Progenitor cell of endocrine pancreas (in vitro differentiated cells): Measurements from ENCODE around the gene SPTBN4. TPM values are rescaled to one million over a fixed set of nuclear protein-coding genes. Genes with fewer than 3 reads are reported as not detected.
"Not testable (repeated sequence)": the region's sequence is repeated elsewhere in the genome, so short reads cannot be mapped to it uniquely, and the experiment has no call there.

Experiments
- DNase-seq: peaks from one replicate; pipeline ENCODE4 v3.0.0; 2021; ENCODE audit warnings: low spot score; ENCODE audit not compliant: unreplicated experiment
- H3K27ac Mint-ChIP-seq: 2 replicates; pipeline ENCODE4 v1.8.0; 2021; ENCODE audit warnings: mild to moderate bottlenecking, moderate library complexity, mixed read lengths
- H3K27me3 Mint-ChIP-seq: 2 replicates; pipeline ENCODE4 v1.8.0; 2021; ENCODE audit warnings: mixed read lengths
- H3K36me3 Mint-ChIP-seq: 2 replicates; pipeline ENCODE4 v1.8.0; 2022; ENCODE audit warnings: mixed read lengths; ENCODE audit not compliant: insufficient read depth
- H3K4me1 Mint-ChIP-seq: 2 replicates; pipeline ENCODE4 v1.8.0; 2021; ENCODE audit warnings: low read depth, mixed read lengths
- H3K4me3 Mint-ChIP-seq: 2 replicates; pipeline ENCODE4 v1.8.0; 2021; ENCODE audit warnings: low read depth, mild to moderate bottlenecking, moderate library complexity, mixed read lengths
- H3K9me3 Mint-ChIP-seq: 2 replicates; pipeline ENCODE4 v1.8.0; 2021; ENCODE audit warnings: low read depth, mixed read lengths
- CTCF ChIP-seq: fragments of 200-600 bp; sonication (generic); IDR thresholded peaks from one replicate; pipeline ENCODE4 v1.5.0; 2021; ENCODE audit warnings: antibody characterized with exemption, mild to moderate bottlenecking; ENCODE audit not compliant: unreplicated experiment
- total RNA-seq: library from RNA; stranded (reverse); gene quantifications from 2 replicates; pipeline ENCODE4 v1.2.1, GENCODE V29; 2021

SPTBN4 gene
- total RNA-seq, 1 donor from 2014 or later = 3.1 TPM

- peaks cover 12% of the 10 kb centered on the region for H3K4me1 Mint-ChIP-seq
- no peak overlapping the region for H3K4me3 Mint-ChIP-seq
- H3K27me3 Mint-ChIP-seq = no peaks in the 10 kb centered on the region
- DNase-seq = no peak
- H3K27ac Mint-ChIP-seq = peak overlapping the region; percentile 81
- TF ChIP-seq CTCF = no peak
- H3K9me3 Mint-ChIP-seq = no peaks in the 10 kb centered on the region
- H3K36me3 Mint-ChIP-seq = no peaks in the 10 kb centered on the region
These were observed 42.9 kb upstream of the SPTBN4 start for GRCh38 chr19:40423938-40424337.

GRCh38 chr19:40424637-40425449 is 42.0 kb upstream of the SPTBN4 start:
- DNase-seq = no peak
- Mint-ChIP-seq H3K4me3 (peak overlapping the region; percentile 91), H3K27me3 (no peaks in the 10 kb centered on the region), H3K36me3 (no peaks in the 10 kb centered on the region), H3K4me1 (peaks cover 12% of the 10 kb centered on the region), H3K27ac (peak overlapping the region; percentile 95), H3K9me3 (no peaks in the 10 kb centered on the region)
- peak; percentile 91 for TF ChIP-seq CTCF

DNA sequence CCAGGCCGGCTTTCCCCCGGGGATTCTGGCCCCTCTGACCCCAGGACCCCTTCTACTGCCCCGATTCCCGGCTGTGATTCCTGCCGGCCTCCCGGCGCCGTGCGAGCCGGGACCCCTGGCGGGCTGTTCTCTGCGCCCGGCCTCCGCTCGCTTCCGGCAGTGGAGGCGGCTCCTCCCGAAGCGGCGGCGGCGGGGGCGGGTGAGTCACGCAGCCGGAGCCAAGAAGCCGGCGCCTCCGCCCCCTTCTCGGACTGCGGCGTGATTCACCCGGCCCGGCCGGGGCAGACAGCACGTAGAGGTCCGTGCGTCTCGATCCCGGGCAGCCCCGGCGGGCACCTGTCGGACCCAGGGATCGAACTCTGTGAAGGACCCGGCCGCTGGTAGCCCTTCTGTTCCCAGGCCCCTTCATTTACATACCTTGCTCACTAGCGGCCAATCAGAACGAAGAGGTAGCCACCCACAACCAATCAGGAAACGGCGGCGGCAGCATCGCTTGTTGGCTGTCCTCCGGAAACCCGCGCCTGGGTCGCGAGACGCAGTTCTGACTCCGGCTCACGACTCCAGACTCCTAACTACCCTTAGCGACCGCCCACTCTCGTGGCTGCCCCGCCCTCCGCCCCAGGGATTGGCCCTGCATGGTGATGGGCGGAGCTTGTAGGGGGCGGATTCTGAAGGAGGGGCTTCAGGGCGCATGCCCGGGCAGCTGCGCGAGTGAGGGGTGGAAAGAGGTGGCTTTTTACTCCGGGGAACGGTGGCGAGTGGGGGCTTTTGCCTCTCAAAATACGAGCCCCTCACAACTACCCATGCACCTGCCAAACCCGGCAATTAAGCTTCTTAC is 41.1 kb upstream of the SPTBN4 start, which contains the start of gene SERTAD1:
Gene SERTAD1, minus strand, starts transcription at position 543 of the 838 bp plus-strand sequence. CDS start 2,446 bp downstream, outside the sequence.
- Mint-ChIP-seq H3K4me1 (peaks cover 12% of the 10 kb centered on the region), H3K27me3 (no peaks in the 10 kb centered on the region), H3K9me3 (no peaks in the 10 kb centered on the region), H3K36me3 (no peaks in the 10 kb centered on the region), H3K27ac (peak within 1 kb of the TSS; percentile 96), H3K4me3 (peak within 1 kb of the TSS; percentile 91)
- peak; percentile 100 for DNase-seq
- no peak for TF ChIP-seq CTCF

DNA sequence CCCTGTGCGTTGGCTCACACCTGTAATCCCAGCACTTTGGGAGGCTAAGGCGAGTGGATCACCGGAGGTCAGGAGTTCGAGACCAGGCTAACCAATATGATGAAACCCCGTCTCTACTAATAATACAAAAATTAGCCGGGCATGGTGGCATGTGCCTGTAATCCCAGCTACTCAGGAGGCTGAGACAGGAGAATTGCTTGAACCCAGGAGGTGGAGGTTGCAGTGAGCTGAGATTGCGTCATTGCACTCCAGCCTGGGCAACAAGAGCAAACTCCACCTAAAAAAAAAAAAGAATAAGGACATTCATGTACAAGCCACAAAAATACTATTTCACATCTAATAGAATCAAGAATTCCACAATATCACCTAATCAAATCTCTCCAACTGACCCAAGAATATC is 38.6 kb upstream of the SPTBN4 start:
- H3K27ac Mint-ChIP-seq, H3K9me3 Mint-ChIP-seq, H3K4me1 Mint-ChIP-seq, DNase-seq, H3K36me3 Mint-ChIP-seq, H3K27me3 Mint-ChIP-seq: not testable (repeated sequence)
- H3K4me3 Mint-ChIP-seq = peak overlapping the region; percentile 24

DNA sequence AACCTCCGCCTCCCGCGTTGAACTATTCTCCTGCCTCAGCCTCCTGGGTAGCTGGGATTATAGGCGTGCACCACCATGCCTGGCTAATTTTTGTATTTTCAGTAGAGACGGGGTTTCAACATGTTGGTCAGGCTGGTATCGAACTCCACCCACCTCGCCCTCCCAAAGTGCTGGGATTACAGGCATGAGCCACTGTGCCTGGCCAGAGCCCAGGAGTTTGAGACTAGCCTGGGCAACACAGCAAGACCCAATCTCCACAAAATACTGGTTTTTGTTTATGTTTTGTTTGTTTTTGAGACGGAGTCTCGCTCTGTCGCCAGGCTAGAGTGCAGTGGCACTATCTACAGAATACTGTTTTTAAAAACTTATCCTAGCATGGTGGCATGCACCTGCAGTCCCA is 36.6 kb upstream of the SPTBN4 start:
- H3K27ac Mint-ChIP-seq, H3K36me3 Mint-ChIP-seq, H3K9me3 Mint-ChIP-seq, H3K4me3 Mint-ChIP-seq, DNase-seq, H3K27me3 Mint-ChIP-seq, H3K4me1 Mint-ChIP-seq: not testable (repeated sequence)

- TF ChIP-seq CTCF = no peak
- Mint-ChIP-seq H3K4me3 (no peak overlapping the region), H3K27ac (no peak overlapping the region), H3K9me3 (peaks cover 3% of the 10 kb centered on the region), H3K27me3 (no peaks in the 10 kb centered on the region), H3K36me3 (no peaks in the 10 kb centered on the region), H3K4me1 (peaks cover 9% of the 10 kb centered on the region)
- DNase-seq = no peak
These were observed 35.1 kb upstream of the SPTBN4 start for GRCh38 chr19:40431698-40432097.

DNA sequence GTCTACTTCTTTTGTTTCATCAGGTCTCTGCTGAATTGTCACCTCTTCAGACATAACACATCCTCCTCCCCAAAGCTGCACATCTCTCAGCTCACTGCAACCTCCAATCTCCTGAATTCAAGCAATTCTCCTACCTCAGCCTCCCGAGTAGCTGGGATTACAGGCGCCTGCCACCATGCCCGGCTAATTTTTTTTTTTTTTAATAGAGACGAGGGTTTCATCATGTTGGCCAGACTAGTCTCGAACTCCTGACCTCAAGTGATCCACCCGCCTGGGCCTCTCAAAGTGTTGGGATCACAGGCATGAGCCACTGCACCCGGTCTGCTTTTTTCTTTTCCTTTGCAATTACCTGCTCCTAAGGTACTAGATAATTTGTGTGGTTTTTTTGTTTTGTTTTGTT is 34.0 kb upstream of the SPTBN4 start:
- Mint-ChIP-seq H3K4me3 (peak overlapping the region; percentile 73), H3K27ac (peak overlapping the region; percentile 99)
- not testable (repeated sequence) for H3K36me3 Mint-ChIP-seq, H3K27me3 Mint-ChIP-seq, H3K4me1 Mint-ChIP-seq, H3K9me3 Mint-ChIP-seq, DNase-seq
